ENCODE measurements around the gene HSD17B14. TPM values are rescaled to one million over a fixed set of nuclear protein-coding genes. Genes with fewer than 3 reads are reported as not detected.

HSD17B14 gene
- total and polyA plus RNA-seq, 2 of the 13 experiments (the other 11 are each of a cell fraction or from before 2014, with no cell fraction given), result 0.58 to 1.2 TPM

DNA sequence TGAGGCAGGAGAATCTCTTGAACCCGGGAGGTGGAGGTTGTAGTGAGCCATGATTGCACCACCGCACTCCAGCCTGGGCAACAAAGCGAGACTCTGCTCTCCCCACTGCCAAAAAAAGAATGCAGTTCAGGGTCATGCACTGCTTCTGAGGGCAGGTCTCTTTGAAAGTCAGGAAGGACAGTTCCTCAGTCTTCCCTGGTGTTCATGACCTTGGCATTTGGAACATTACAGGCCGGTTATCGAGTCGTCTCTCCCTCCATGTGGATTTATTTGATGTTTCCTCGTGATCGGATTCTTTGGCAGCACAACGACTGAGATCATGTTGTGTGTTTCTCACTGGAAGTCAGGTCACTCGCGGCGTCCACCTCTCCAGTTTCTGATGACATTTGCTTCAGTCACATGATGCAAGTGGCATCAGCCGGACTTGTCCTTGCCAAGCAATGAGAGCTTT is 63.8 kb downstream of the HSD17B14 start (continued):
- TF ChIP-seq, protein P1, sequence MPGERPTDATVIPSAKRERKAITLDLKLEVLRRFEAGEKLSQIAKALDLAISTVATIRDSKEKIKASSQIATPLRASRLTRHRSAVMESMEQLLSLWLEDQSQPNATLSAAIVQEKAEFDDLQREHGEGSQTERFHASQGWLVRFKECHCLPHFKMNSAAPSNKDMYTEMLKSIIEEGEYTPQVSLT (CRISPR knock-in tag; IDR thresholded peaks at IDR 0.05; ENCODE audit: borderline replicate concordance, low read depth), result no peak
- TF ChIP-seq ZNF33A (CRISPR knock-in tag; IDR thresholded peaks at IDR 0.05; ENCODE audit: borderline replicate concordance), result no peak
- TF ChIP-seq, protein P2, sequence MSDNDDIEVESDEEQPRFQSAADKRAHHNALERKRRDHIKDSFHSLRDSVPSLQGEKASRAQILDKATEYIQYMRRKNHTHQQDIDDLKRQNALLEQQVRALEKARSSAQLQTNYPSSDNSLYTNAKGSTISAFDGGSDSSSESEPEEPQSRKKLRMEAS (IDR thresholded peaks at IDR 0.05), result peak; percentile 30; the same call in 1 of the 2 replicates
- no peak for TF ChIP-seq STAT5B (CRISPR knock-in tag; IDR thresholded peaks at IDR 0.05)
- peak; percentile 80 for TF ChIP-seq TBL1XR1 (IDR thresholded peaks at IDR 0.05; ENCODE audit: borderline replicate concordance, low read length, partially characterized antibody)
- TF ChIP-seq, protein P3, sequence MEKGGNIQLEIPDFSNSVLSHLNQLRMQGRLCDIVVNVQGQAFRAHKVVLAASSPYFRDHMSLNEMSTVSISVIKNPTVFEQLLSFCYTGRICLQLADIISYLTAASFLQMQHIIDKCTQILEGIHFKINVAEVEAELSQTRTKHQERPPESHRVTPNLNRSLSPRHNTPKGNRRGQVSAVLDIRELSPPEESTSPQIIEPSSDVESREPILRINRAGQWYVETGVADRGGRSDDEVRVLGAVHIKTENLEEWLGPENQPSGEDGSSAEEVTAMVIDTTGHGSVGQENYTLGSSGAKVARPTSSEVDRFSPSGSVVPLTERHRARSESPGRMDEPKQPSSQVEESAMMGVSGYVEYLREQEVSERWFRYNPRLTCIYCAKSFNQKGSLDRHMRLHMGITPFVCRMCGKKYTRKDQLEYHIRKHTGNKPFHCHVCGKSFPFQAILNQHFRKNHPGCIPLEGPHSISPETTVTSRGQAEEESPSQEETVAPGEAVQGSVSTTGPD (CRISPR knock-in tag; IDR thresholded peaks at IDR 0.05), result no peak
- no peak for TF ChIP-seq ZNF703 (CRISPR knock-in tag; IDR thresholded peaks at IDR 0.05; ENCODE audit: borderline replicate concordance)
- no peak for TF ChIP-seq FOXP1 (IDR thresholded peaks at IDR 0.05)
- TF ChIP-seq FOXP1 (CRISPR knock-in tag; IDR thresholded peaks at IDR 0.05), result peak; percentile 51; the same call in 1 of the 2 replicates
- TF ChIP-seq EP300 (IDR thresholded peaks at IDR 0.05; ENCODE audit: low read depth in 2 of 2, low read length in 2 of 2), result peak in 1 of 2 experiments; percentile 60; a peak in 2 of 4 replicates
- peak; percentile 81; the same call in 1 of the 2 replicates for TF ChIP-seq EP300 (CRISPR knock-in tag; IDR thresholded peaks at IDR 0.05; ENCODE audit: borderline replicate concordance)
- no peak for TF ChIP-seq ZNF224 (CRISPR knock-in tag; IDR thresholded peaks at IDR 0.05)
- TF ChIP-seq ZNF496 (CRISPR knock-in tag; IDR thresholded peaks at IDR 0.05; ENCODE audit: insufficient replicate concordance), result no peak
- no peak for TF ChIP-seq HDAC6 (IDR thresholded peaks at IDR 0.05; ENCODE audit: low read depth, low read length)
- TF ChIP-seq ZSCAN12 (CRISPR knock-in tag; IDR thresholded peaks at IDR 0.05), result no peak
- TF ChIP-seq, protein P4, sequence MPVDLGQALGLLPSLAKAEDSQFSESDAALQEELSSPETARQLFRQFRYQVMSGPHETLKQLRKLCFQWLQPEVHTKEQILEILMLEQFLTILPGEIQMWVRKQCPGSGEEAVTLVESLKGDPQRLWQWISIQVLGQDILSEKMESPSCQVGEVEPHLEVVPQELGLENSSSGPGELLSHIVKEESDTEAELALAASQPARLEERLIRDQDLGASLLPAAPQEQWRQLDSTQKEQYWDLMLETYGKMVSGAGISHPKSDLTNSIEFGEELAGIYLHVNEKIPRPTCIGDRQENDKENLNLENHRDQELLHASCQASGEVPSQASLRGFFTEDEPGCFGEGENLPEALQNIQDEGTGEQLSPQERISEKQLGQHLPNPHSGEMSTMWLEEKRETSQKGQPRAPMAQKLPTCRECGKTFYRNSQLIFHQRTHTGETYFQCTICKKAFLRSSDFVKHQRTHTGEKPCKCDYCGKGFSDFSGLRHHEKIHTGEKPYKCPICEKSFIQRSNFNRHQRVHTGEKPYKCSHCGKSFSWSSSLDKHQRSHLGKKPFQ (CRISPR knock-in tag; IDR thresholded peaks at IDR 0.05; ENCODE audit: insufficient replicate concordance), result no peak
- TF ChIP-seq, protein P5, sequence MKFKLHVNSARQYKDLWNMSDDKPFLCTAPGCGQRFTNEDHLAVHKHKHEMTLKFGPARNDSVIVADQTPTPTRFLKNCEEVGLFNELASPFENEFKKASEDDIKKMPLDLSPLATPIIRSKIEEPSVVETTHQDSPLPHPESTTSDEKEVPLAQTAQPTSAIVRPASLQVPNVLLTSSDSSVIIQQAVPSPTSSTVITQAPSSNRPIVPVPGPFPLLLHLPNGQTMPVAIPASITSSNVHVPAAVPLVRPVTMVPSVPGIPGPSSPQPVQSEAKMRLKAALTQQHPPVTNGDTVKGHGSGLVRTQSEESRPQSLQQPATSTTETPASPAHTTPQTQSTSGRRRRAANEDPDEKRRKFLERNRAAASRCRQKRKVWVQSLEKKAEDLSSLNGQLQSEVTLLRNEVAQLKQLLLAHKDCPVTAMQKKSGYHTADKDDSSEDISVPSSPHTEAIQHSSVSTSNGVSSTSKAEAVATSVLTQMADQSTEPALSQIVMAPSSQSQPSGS (CRISPR knock-in tag; IDR thresholded peaks at IDR 0.05), result no peak
- TF ChIP-seq ZNF317 (CRISPR knock-in tag; IDR thresholded peaks at IDR 0.05), result no peak
- peak; percentile 71; the same call in 1 of the 2 replicates for TF ChIP-seq MEF2D (CRISPR knock-in tag; IDR thresholded peaks at IDR 0.05)
- no peak for TF ChIP-seq PITX1 (CRISPR knock-in tag; IDR thresholded peaks at IDR 0.05)
- TF ChIP-seq, protein P6, sequence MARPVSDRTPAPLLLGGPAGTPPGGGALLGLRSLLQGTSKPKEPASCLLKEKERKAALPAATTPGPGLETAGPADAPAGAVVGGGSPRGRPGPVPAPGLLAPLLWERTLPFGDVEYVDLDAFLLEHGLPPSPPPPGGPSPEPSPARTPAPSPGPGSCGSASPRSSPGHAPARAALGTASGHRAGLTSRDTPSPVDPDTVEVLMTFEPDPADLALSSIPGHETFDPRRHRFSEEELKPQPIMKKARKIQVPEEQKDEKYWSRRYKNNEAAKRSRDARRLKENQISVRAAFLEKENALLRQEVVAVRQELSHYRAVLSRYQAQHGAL (CRISPR knock-in tag; IDR thresholded peaks at IDR 0.05; ENCODE audit: not compliant biosample characterization), result no peak
- TF ChIP-seq, protein P7, sequence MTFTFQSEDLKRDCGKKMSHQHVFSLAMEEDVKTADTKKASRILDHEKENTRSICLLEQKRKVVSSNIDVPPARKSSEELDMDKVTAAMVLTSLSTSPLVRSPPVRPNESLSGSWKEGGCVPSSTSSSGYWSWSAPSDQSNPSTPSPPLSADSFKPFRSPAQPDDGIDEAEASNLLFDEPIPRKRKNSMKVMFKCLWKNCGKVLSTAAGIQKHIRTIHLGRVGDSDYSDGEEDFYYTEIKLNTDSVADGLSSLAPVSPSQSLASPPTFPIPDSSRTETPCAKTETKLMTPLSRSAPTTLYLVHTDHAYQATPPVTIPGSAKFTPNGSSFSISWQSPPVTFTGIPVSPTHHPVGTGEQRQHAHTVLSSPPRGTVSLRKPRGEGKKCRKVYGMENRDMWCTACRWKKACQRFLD (CRISPR knock-in tag; IDR thresholded peaks at IDR 0.05; ENCODE audit: borderline replicate concordance), result no peak
- 0 out of 2 replicates have a peak, but pooled peaks have one; percentile 20 for TF ChIP-seq CEBPB (IDR thresholded peaks at IDR 0.05; ENCODE audit: borderline replicate concordance, low read depth, low read length)
- no peak for TF ChIP-seq MATR3 (CRISPR knock-in tag; IDR thresholded peaks at IDR 0.05)

Measured in HepG2 (cell line).